ENCODE data around the gene NID2. TPM values are rescaled to one million over a fixed set of nuclear protein-coding genes. Genes with fewer than 3 reads are reported as not detected.

NID2 gene
- total and polyA plus RNA-seq, 12 donors = 7.2 to 61.3 (median 33.0) TPM

DNA sequence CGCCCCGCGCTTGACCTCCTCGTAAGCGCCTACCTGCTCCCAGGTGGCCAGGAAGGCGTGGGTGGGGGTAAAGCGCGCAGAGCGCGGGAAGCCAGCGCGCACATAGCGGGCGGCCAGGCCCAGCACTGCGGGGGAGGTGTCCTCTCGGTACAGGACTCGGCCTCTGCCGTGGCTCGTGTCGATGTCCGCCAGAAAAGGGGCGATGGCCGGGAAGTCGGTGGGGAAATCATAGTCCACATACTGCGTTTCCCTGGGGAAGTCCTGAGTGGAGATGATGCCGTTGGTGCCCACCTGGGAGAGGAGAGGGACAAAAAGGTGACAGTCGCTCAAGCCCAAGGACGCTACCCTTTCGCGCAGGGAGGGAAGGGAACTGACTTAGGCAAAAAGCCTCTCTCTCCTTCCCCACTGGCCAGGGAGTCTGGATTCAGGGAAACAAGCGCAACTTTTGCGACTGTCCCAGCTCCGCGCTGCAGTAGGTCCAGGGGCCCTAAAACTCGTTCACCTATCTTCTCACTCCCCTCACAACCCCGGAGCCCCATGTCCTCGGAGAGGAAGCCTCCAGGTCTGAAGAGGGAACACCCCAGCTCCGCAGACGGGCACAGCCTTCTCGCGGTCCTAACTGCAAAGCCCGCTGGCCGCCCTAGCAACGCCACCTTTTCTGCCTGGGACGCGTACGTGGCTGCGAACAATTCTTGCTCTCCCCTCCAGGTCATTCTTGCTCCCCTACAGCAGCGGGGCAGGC, 815 bp downstream of the NID2 start:
- intact Hi-C loops (cut with DNase I) = no loop called here
- Histone ChIP-seq H3K27me3 (peaks cover 39% of the 10 kb centered on the region), H3K4me1 (replicated peaks in 1 of 2) (peaks cover 0 to 15% of the 10 kb centered on the region in 2 donors), H3K36me3 (replicated peaks in 1 of 2) (no peaks in the 10 kb centered on the region), H3K4me3 (peak overlapping the region in 2 of 4 donors; percentile 28 to 60), H3K9me3 (replicated peaks in 1 of 3) (no peaks in the 10 kb centered on the region), H3K27ac (peak overlapping the region in 4 of 5 donors; percentile 40 to 76 (median 52))
- WGBS, 4 donors = 0 to 4% (median 2%) methylated on average over 15 to 49 of the region's 49 CpGs
- peak in 1 of 7 donors; percentile 25 for DNase-seq
- TF ChIP-seq POLR2A (IDR thresholded peaks at IDR 0.05) (no peak), CTCF (IDR thresholded peaks at IDR 0.05) (no peak)

- intact Hi-C loops (cut with DNase I) = no loop called here
- TF ChIP-seq CTCF (IDR thresholded peaks at IDR 0.05) (no peak), POLR2A (IDR thresholded peaks at IDR 0.05) (no peak)
- WGBS, 4 donors = 92 to 100% (median 96%) methylated on average over 2 of the region's 2 CpGs
- Histone ChIP-seq H3K4me3 (no peak overlapping the region), H3K9me3 (replicated peaks in 1 of 3) (no peaks in the 10 kb centered on the region), H3K4me1 (replicated peaks in 1 of 2) (peaks cover 0 to 16% of the 10 kb centered on the region in 2 donors), H3K27ac (peak overlapping the region in 1 of 5 donors; percentile 23), H3K27me3 (peaks cover 27% of the 10 kb centered on the region), H3K36me3 (replicated peaks in 1 of 2) (no peaks in the 10 kb centered on the region)
- DNase-seq = no peak
Observed at GRCh38 chr14:52064174-52064573, 4.7 kb downstream of the NID2 start.

DNA sequence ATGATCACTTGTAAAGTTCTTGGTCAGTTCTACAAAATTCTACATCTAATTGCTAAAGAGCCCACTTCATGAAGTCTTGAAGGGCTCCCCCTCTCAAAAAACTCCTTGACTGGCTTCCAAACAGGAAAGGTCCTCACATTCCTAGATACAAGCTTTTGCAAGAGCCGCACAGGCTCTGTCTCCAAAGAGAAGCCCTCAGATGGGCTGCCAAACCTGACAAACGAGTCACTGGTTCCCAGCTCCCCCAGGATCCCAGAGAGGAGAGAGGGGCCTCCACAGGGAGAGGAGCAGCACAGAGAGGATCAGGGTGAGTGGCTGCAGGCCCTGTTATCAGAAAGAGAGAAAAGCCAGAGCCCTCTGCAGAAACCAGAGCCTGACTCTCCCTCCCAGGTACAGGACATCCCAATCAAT, 5.8 kb downstream of the NID2 start:
- no peak overlapping the region for H3K27ac ChIP-seq
- intact Hi-C loops (cut with DNase I) = no loop called here

GRCh38 chr14:52061890-52062289, 7.0 kb downstream of the NID2 start:
- WGBS, 4 donors = 55 to 68% (median 65%) methylated on average over 1 of the region's 1 CpG
- Histone ChIP-seq H3K4me1 (replicated peaks in 1 of 2) (peaks cover 0 to 6% of the 10 kb centered on the region in 2 donors), H3K9me3 (replicated peaks in 1 of 3) (no peaks in the 10 kb centered on the region), H3K4me3 (no peak overlapping the region), H3K27ac (no peak overlapping the region), H3K27me3 (peaks cover 4% of the 10 kb centered on the region), H3K36me3 (replicated peaks in 1 of 2) (no peaks in the 10 kb centered on the region)
- TF ChIP-seq POLR2A (IDR thresholded peaks at IDR 0.05) (no peak), CTCF (IDR thresholded peaks at IDR 0.05) (no peak)
- no peak for DNase-seq
- intact Hi-C loops (cut with DNase I) = no loop called here

More for the DNA sequence above, 5.8 kb downstream of the NID2 start:
- TF ChIP-seq CTCF (IDR thresholded peaks at IDR 0.05) = no peak
- TF ChIP-seq POLR2A (IDR thresholded peaks at IDR 0.05) = no peak
- no peak for DNase-seq
- no peak overlapping the region for H3K4me3 ChIP-seq
- H3K4me1 ChIP-seq (replicated peaks in 1 of 2) = peaks cover 0 to 6% of the 10 kb centered on the region in 2 donors
- peaks cover 15% of the 10 kb centered on the region for H3K27me3 ChIP-seq
- 35 to 55% (median 53%) methylated on average over 2 of the region's 2 CpGs for WGBS, 4 donors
- H3K36me3 ChIP-seq (replicated peaks in 1 of 2) = no peaks in the 10 kb centered on the region
- no peaks in the 10 kb centered on the region for H3K9me3 ChIP-seq (replicated peaks in 1 of 3)

All from adrenal gland (tissue), 12 donors.